ENCODE results near the gene FRMD1.

The FRMD1 gene

DNA sequence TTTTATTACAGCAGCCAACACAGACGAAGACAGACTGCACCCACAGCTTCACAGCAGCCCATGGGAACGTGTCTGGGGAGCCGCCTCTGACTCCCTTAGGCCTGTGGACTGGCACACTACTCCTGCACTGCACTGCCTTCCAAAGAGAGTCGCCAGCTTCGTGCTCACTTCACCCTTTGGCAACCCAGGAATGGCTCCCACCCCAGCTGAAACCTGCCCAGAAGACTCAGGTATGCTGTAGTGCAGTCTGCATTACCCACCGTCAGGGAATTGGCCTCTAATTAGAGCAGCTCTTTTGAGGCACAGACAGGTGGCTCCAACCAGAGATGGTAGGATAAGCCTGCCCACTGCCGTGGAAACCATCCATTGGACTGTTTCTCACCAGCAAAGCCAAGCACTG is 39.9 kb upstream of the FRMD1 start:
- TF ChIP-seq POLR2A (IDR thresholded peaks at IDR 0.05; ENCODE audit: low read length), result no peak
- no peak for TF ChIP-seq GATA1 (IDR thresholded peaks at IDR 0.05; ENCODE audit: low read depth, low read length)
- no peak for DNase-seq

DNA sequence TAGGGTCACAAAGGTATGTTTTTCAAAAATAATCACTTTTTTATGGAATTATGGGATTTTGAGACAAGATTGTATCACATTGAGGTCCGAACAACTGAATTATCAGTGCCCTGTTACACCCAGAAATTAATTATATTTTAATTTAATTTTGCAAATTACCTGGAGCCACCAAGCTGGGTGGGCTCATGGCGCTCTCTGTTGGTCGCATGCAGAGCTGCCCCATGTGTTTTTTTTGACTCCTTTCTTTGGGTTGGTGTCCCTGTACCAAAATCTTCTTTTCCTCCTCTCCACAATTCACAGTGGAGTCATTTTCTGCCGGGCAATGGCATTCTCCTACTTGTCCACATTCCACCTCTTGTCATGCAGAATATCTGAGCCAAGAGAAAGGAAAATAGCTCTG is 38.9 kb upstream of the FRMD1 start:
- peak; percentile 9 to 15 for DNase-seq

DNA sequence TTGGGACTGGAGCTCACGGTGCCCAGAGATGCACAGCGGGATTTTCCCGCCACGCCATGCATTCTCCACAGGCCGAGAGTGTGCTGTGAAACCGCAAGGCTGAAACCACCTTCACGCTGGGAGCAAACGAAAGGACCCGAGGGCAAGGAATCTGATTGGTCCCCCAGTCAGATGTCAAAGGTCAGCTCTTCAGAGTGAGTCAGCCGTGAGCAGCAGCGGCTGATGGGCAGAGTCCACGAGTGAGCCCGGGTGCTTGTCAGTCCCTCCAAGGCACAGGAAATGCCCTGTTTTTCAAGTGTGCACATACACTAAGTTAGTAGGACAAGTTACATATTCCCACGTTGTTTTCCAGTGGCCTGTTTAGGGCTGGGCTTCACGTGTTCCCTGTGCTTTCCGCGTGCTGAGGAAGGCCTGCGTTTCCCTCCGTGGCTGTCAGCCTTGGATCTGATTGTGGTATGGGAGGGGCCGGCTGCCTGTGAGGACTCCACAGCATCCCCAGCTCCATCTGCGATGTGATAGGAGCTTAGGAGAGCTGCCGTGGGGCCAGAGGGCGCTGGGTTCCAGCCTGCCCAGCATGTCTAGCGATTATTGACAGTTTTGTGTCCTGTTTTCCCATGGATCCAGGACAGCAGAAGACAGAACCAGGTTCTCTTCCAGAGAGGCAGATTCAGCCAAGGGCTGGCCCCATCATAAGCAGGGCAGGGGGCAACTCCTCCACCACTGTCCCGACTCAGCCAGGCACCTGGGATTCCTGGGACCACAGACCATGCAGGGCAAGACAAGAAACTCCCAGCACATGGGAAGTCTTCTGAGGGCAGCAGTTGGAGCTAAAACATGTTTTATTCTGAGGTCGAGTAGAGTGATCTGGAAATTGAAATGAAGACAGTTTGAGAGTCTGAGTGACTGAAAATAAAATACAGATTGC is 38.2 kb upstream of the FRMD1 start:
- no peak for TF ChIP-seq POLR2A (IDR thresholded peaks at IDR 0.05; ENCODE audit: low read length)
- TF ChIP-seq GATA1 (IDR thresholded peaks at IDR 0.05; ENCODE audit: low read depth, low read length), result no peak
- no peak for DNase-seq

More for the DNA sequence above, 38.9 kb upstream of the FRMD1 start:
- TF ChIP-seq GATA1 (IDR thresholded peaks at IDR 0.05; ENCODE audit: low read depth, low read length), result no peak
- no peak for TF ChIP-seq POLR2A (IDR thresholded peaks at IDR 0.05; ENCODE audit: low read length)

DNA sequence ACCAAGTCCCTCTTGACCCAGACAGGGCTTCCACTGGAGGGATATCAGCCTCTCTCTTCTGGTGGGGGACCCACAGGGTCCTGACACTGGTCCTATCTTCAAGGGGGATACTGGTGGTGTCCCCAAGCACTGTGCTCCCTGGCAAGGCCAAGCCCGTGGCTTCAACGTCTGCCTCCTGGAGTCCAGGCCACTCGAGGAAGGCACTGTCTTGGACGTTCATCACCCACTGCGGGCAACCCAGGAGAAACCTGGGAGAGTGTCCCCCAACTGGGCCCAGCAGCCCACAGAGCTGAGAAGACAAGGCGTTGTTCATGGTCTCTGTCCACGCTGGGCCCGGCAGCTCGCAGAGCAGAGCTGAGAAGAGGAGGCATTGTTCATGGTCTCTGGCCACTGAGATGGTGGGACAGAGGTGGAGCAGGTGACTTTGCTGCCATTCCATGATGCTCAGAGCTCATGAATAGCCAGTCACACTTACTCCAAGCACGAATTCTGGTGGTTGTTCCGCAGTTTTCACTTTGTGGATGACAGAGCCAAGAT is 37.5 kb upstream of the FRMD1 start:
- no peak for DNase-seq
- no peak for TF ChIP-seq POLR2A (IDR thresholded peaks at IDR 0.05; ENCODE audit: low read length)
- TF ChIP-seq GATA1 (IDR thresholded peaks at IDR 0.05; ENCODE audit: low read depth, low read length), result no peak

DNA sequence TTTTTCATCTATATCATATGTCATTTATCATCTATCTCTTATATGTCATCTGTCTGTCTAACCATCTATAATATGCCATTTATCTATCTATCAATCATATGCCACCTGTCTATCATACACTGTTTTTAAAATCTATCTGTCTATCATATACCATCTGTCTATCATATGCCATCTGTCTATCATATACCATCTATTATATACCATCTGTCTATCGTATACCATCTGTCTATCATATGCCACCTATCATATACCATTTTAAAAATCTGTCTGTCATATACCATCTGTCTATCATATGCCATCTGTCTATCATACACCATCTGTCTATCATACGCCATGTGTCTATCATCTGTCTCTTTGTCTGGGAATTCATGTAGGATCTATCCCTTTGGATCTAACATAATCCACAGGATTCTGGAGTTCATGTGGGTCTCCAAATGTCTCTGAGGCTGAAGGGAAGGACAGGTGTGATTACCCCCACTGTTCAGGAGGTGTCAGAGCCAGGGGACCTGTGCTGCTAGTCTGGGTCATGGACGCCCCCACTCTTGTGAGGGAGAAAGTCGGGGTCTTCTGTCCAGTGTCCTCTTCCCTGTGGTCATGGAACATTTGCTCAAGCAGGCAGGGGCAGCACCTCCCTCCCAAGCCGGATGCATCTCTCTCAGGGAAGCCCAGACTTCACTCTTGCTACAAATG is 36.9 kb upstream of the FRMD1 start:
- TF ChIP-seq POLR2A (IDR thresholded peaks at IDR 0.05; ENCODE audit: low read length) (no peak), GATA1 (IDR thresholded peaks at IDR 0.05; ENCODE audit: low read depth, low read length) (no peak)
- no peak for DNase-seq

DNA sequence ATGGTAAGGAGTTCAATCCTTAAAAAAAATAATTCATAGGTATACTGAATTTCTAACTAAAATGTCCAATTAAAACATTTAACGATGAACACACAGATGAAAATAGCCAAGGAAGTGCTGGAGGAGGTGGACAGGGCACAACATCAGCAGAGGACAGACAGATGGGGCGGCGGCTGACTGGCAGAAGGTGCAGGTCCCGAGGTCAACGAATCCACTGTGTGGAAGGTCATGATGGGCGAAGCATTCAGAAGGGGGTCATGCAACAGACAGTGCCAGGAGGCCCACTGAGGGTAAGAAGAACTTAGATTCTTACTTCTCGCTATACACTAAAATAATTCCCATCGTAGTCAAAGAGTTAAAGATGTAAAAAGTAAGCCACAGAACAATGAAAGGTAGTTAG is 34.2 kb upstream of the FRMD1 start:
- TF ChIP-seq GATA1 (IDR thresholded peaks at IDR 0.05; ENCODE audit: low read depth, low read length), result no peak
- no peak for TF ChIP-seq POLR2A (IDR thresholded peaks at IDR 0.05; ENCODE audit: low read length)
- no peak for DNase-seq

DNA sequence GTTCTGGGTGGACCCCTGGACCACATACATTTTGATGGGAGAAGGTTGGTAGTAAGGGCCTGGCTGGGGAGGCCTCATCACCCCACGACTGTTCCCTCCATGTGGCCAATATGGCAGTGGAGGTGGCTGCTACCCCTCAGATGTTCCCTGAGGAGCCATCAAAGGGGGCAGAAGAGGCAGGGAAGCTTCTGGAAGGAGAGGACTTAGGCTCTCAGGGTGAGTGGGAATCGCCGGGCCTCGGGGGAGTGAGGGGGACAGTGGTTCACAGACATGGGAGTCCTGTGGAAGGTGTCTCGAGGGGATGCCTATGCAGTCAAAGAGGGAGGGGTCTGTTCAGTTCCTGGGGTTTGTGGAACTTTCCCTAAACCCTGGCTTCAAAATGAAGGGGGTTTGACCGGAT is 32.9 kb upstream of the FRMD1 start:
- no peak for DNase-seq
- no peak for TF ChIP-seq GATA1 (IDR thresholded peaks at IDR 0.05; ENCODE audit: low read depth, low read length)
- no peak for TF ChIP-seq POLR2A (IDR thresholded peaks at IDR 0.05; ENCODE audit: low read length)

DNA sequence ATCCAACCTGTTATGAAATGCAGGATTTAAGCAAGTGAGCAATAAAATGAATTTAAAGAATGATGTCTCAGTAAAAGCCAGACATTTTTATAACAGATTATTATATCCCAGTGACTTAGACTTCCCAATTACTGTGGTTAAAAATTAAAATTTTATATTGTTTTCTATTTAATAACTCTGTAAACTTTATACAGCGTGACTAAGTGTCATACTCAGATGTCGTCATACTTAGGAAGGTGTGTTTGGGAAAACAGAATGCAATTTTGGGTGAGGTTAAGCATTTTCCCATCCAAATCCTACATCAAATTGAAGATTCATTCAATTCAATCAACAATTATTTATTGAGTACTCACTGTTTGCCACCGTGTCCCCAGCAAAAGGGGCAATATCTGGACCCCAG is 31.4 kb upstream of the FRMD1 start:
- TF ChIP-seq POLR2A (IDR thresholded peaks at IDR 0.05; ENCODE audit: low read length) (no peak), GATA1 (IDR thresholded peaks at IDR 0.05; ENCODE audit: low read depth, low read length) (no peak)
- DNase-seq, result no peak

DNA sequence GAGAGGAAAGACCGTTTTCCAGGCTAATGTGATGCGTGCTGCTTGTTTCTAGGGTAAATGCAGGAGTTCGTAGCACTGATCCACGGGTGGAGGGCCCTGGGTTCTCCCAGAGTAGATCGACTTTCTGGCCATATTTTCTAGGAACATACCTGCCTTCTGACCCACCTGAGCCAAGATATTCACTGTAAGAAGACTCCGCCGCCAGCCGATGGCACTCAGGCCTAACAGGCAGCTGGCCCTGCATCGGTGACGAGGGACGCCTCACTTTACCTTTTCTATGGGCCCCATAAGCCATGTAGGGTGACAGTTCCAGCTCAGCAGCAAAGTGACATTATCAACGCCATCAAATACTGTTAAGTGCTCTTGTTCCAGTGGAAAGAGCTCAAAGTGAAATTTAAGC is 30.2 kb upstream of the FRMD1 start:
- TF ChIP-seq GATA1 (IDR thresholded peaks at IDR 0.05; ENCODE audit: low read depth, low read length) (no peak), POLR2A (IDR thresholded peaks at IDR 0.05; ENCODE audit: low read length) (no peak)
- no peak for DNase-seq

DNA sequence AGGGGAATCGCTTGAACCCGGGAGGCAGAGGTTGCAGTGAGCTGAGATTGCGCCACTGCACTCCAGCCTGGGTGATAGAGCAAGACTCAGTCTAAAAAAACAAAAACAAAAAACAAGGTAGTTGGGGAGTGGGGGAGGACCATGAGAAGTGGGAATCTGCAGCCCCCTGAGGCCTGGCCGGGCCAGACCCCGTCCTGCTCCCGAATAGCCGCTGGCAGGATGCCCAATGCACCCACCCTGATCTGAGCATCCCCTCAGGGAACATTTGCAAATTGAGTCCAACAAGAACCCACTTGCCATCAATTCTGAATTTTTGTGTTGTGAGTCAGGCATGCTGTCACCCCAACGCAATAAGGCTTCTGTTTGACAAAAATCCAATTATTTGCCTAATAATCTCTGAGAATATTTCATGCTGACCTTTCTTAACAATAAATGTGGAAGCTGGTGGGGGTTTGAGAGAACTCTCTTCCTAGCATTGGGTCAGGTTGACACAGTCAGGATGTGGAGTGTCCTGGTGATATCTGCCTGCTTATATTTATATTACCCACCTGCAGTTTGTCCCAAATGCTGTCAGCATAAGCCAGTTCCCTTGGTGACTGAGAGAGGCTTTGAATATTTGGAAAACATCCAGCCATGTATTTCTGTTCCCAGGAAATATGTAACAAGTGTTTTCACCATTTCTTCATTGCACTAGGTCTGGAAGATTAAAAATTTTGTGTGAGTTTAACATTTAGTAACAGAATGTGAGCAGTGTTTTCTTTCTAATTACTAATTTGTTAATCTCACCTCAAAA is 28.4 kb upstream of the FRMD1 start:
- TF ChIP-seq POLR2A (IDR thresholded peaks at IDR 0.05; ENCODE audit: low read length), result no peak
- TF ChIP-seq GATA1 (IDR thresholded peaks at IDR 0.05; ENCODE audit: low read depth, low read length), result no peak
- no peak for DNase-seq

DNA sequence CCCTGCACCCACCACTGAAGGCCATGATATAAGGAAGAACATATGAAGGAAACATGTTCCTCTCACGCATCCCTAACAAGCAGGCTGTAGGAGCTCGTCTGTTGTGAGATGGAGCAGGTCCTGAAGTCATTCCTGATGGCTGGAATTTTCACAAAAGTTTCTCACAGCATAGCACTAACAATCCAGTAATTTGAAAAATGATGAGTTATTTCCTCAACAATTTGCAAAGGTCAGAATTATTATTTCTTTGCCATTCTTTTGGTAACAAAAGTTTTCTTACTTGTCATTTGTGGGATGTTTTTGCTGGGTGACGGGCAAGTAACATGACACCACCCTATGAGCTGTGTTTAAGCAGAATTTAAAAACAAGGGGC is 27.6 kb upstream of the FRMD1 start:
- DNase-seq, result no peak
- TF ChIP-seq GATA1 (IDR thresholded peaks at IDR 0.05; ENCODE audit: low read depth, low read length) (no peak), POLR2A (IDR thresholded peaks at IDR 0.05; ENCODE audit: low read length) (no peak)

DNA sequence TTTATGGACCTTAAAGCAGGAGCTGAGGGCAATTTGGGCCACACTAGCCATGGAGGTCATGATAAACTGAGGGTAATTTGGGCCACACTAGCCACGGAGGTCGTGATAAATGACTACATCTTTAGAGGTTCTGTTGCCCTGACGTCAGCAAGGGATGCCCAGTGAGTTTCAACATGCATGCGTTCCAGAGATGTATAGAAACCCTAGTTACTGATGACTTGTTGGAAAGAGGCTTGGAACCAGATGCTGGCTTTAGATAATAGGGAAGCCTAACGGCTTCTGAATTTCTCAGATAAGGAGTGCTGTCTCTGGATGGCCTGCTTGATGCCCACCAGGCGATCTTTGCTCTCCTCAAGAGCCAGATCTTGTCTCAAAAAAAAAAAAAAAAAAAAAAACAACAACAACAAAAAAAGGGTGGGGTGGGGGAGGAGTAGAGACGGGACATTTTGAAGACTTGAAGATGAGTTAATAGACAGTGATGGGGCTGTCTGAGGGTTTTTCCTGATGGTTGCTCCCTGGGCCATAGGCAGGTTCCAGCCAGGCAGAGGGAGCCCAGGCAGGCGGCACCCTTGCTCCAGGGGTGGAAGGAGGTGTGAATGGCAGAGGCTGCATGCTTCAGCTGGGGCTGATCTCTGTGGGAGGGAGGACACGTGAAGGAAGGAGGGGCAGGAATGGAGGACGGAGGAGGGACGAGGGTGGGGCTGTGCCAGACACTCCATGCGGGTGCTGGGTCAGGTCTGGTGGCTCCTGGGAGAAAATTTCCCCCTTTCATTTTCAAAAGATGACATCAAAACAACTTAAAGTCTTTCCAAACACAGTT is 27.0 kb upstream of the FRMD1 start:
- TF ChIP-seq GATA1 (IDR thresholded peaks at IDR 0.05; ENCODE audit: low read depth, low read length) (peak; percentile 62), POLR2A (IDR thresholded peaks at IDR 0.05; ENCODE audit: low read length) (no peak)
- peak; percentile 75 to 92 for DNase-seq

DNA sequence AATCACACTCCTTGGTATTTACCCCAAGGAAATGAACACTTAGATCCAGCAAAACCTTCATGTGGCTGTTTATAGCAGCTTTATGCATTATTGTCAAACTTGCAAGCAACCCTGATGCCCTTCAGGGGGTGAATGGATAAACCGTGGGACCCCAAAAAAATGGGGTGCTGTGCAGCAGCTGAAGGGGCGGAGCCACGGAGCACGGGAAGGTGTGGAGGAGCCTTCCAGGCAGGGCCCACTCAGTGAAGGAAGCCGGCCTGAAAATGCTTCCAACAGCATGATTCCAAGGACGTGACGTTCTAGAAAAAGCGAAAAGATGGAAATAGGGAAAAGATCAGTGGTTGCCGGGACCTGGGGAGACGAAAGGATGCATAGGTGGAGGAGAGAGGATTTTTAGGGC is 25.6 kb upstream of the FRMD1 start:
- no peak for DNase-seq
- no peak for TF ChIP-seq POLR2A (IDR thresholded peaks at IDR 0.05; ENCODE audit: low read length)
- TF ChIP-seq GATA1 (IDR thresholded peaks at IDR 0.05; ENCODE audit: low read depth, low read length), result no peak
